HUES6 (cell line): ENCODE data around the gene CSNK2A2.

Experiments
- H3K27ac ChIP-seq: 2 replicates; pipeline ENCODE4 v1.7.0; 2013; ENCODE audit warnings: low read depth, mild to moderate bottlenecking, low read length, inconsistent platforms
- H3K27me3 ChIP-seq: 2 replicates; pipeline ENCODE4 v1.6.1; 2013; ENCODE audit warnings: low read length; ENCODE audit not compliant: control insufficient read depth, insufficient read depth
- H3K36me3 ChIP-seq: 2 replicates; pipeline ENCODE4 v1.6.1; 2013; ENCODE audit warnings: low read length; ENCODE audit not compliant: control insufficient read depth, insufficient read depth
- H3K4me1 ChIP-seq: 2 replicates; pipeline ENCODE4 v1.6.1; 2013; ENCODE audit warnings: low read length; ENCODE audit not compliant: control insufficient read depth, insufficient read depth
- H3K4me3 ChIP-seq: 2 replicates; pipeline ENCODE4 v1.5.1; 2013; ENCODE audit warnings: low read depth, low read length
- H3K9ac ChIP-seq: one replicate; pipeline ENCODE4 v1.6.1; 2013; ENCODE audit warnings: mild to moderate bottlenecking, low read length
- H3K9me3 ChIP-seq: 2 replicates; pipeline ENCODE4 v1.6.1; 2013; ENCODE audit warnings: low read depth, low read length; ENCODE audit not compliant: control insufficient read depth, insufficient read depth

Gene CSNK2A2

GRCh38 chr16:58197314-58198012 lies 443 bp downstream of the CSNK2A2 start:
- Histone ChIP-seq H3K36me3 (peaks cover 41% of the 10 kb centered on the region), H3K27ac (peak overlapping the region; percentile 46; the same call in 1 of the 2 replicates), H3K4me3 (peak overlapping the region; percentile 99), H3K4me1 (peaks cover 7% of the 10 kb centered on the region; the same call in 1 of the 2 replicates), H3K9ac (peak overlapping the region; percentile 96), H3K9me3 (no peaks in the 10 kb centered on the region), H3K27me3 (0 out of 2 replicates have a peak, but pooled peaks cover 4% of the 10 kb centered on the region)

- Histone ChIP-seq H3K9ac (peak overlapping the region; percentile 96), H3K9me3 (no peaks in the 10 kb centered on the region), H3K27ac (peak overlapping the region; percentile 46; the same call in 1 of the 2 replicates), H3K4me1 (peaks cover 7% of the 10 kb centered on the region; the same call in 1 of the 2 replicates), H3K27me3 (0 out of 2 replicates have a peak, but pooled peaks cover 4% of the 10 kb centered on the region), H3K4me3 (peak overlapping the region; percentile 99), H3K36me3 (peaks cover 47% of the 10 kb centered on the region)
Observed at GRCh38 chr16:58196898-58197313, 1.0 kb downstream of the CSNK2A2 start.

GRCh38 chr16:58195771-58196170 lies 2.1 kb downstream of the CSNK2A2 start:
- H3K9ac ChIP-seq = no peak overlapping the region
- 0 out of 2 replicates have a peak, but pooled peaks cover 4% of the 10 kb centered on the region for H3K4me1 ChIP-seq
- no peaks in the 10 kb centered on the region for H3K9me3 ChIP-seq
- H3K36me3 ChIP-seq = peaks cover 57% of the 10 kb centered on the region
- H3K4me3 ChIP-seq = no peak overlapping the region
- H3K27me3 ChIP-seq = 0 out of 2 replicates have a peak, but pooled peaks cover 4% of the 10 kb centered on the region
- H3K27ac ChIP-seq = no peak overlapping the region

- peaks cover 62% of the 10 kb centered on the region for H3K36me3 ChIP-seq
- 0 out of 2 replicates have a peak, but pooled peaks cover 4% of the 10 kb centered on the region for H3K27me3 ChIP-seq
- H3K4me3 ChIP-seq = no peak overlapping the region
- H3K9me3 ChIP-seq = no peaks in the 10 kb centered on the region
- H3K9ac ChIP-seq = no peak overlapping the region
- 0 out of 2 replicates have a peak, but pooled peaks cover 4% of the 10 kb centered on the region for H3K4me1 ChIP-seq
- no peak overlapping the region for H3K27ac ChIP-seq
Observed at GRCh38 chr16:58195344-58195743, 2.6 kb downstream of the CSNK2A2 start.

DNA sequence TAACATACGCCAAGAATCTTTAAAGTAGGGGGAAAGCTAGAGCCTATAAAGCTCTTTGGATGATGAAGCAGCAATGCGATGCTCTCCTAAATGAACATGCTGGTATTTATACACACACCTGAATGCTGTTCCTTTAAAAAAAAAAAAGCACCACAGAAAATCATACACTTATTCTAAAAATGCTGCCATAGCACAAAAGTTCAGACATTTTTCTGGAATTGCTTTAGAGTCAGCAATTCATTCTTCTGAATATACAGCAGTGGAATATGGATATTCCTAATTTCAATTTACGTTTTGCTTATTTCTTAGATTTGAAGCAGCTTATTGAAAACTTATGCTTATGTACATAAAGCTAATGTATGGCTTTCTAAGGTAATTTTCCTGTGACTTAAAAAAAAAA lies 3.1 kb downstream of the CSNK2A2 start:
- Histone ChIP-seq H3K9me3 (no peaks in the 10 kb centered on the region), H3K27ac (no peak overlapping the region), H3K27me3 (0 out of 2 replicates have a peak, but pooled peaks cover 3% of the 10 kb centered on the region), H3K36me3 (peaks cover 67% of the 10 kb centered on the region), H3K4me1 (0 out of 2 replicates have a peak, but pooled peaks cover 4% of the 10 kb centered on the region), H3K4me3 (no peak overlapping the region), H3K9ac (no peak overlapping the region)

- Histone ChIP-seq H3K9me3 (no peaks in the 10 kb centered on the region), H3K4me1 (no peaks in the 10 kb centered on the region), H3K9ac (no peak overlapping the region), H3K27me3 (no peaks in the 10 kb centered on the region), H3K36me3 (peaks cover 96% of the 10 kb centered on the region), H3K4me3 (no peak overlapping the region), H3K27ac (no peak overlapping the region)
Observed at GRCh38 chr16:58187665-58188421, 10.1 kb downstream of the CSNK2A2 start.

DNA sequence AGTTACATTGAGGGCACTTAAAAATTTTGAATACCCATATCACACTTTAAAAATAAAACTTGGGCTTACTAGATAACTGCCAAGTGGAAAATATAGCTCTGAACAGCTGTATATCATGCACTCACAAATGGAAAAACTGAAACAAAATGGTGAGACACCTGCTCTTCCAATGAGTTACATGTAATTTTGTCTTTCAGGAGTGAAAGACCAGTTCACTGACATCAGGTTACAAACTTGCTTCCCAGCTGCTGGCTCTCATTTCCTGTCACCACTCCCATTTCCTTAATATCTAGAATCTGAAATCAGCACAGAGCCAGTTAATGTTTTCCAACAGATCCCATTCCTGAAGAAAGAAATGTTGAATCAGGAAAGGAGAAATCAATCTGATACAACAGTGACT lies 10.8 kb downstream of the CSNK2A2 start:
- Histone ChIP-seq H3K27me3 (no peaks in the 10 kb centered on the region), H3K27ac (no peak overlapping the region), H3K9me3 (no peaks in the 10 kb centered on the region), H3K9ac (no peak overlapping the region), H3K4me3 (no peak overlapping the region), H3K36me3 (peaks cover 95% of the 10 kb centered on the region), H3K4me1 (no peaks in the 10 kb centered on the region)

GRCh38 chr16:58186176-58186944 lies 11.5 kb downstream of the CSNK2A2 start:
- H3K9ac ChIP-seq = no peak overlapping the region
- peaks cover 96% of the 10 kb centered on the region for H3K36me3 ChIP-seq
- H3K27me3 ChIP-seq = no peaks in the 10 kb centered on the region
- no peak overlapping the region for H3K27ac ChIP-seq
- no peaks in the 10 kb centered on the region for H3K4me1 ChIP-seq
- no peaks in the 10 kb centered on the region for H3K9me3 ChIP-seq
- H3K4me3 ChIP-seq = no peak overlapping the region

GRCh38 chr16:58177353-58177710 lies 20.6 kb downstream of the CSNK2A2 start:
- H3K9ac ChIP-seq = no peak overlapping the region
- H3K27me3 ChIP-seq = no peaks in the 10 kb centered on the region
- H3K4me3 ChIP-seq = no peak overlapping the region
- H3K27ac ChIP-seq = no peak overlapping the region
- H3K4me1 ChIP-seq = no peaks in the 10 kb centered on the region
- H3K36me3 ChIP-seq = peaks cover 86% of the 10 kb centered on the region
- no peaks in the 10 kb centered on the region for H3K9me3 ChIP-seq

- no peak overlapping the region for H3K27ac ChIP-seq
- H3K4me1 ChIP-seq = no peaks in the 10 kb centered on the region
- H3K27me3 ChIP-seq = no peaks in the 10 kb centered on the region
- no peak overlapping the region for H3K4me3 ChIP-seq
- no peak overlapping the region for H3K9ac ChIP-seq
- peaks cover 85% of the 10 kb centered on the region for H3K36me3 ChIP-seq
- no peaks in the 10 kb centered on the region for H3K9me3 ChIP-seq
Observed at GRCh38 chr16:58176608-58177352, 21.1 kb downstream of the CSNK2A2 start.
